Mesendoderm (in vitro differentiated cells): Measurements from ENCODE around the gene CRTC3.

Source experiments
- DNase-seq: peaks from one replicate; pipeline ENCODE4 v3.0.0; 2013
- H2AK5ac ChIP-seq: 2 replicates; pipeline ENCODE4 v1.6.1; 2013; ENCODE audit warnings: low read length, inconsistent platforms
- H2BK120ac ChIP-seq: 2 replicates; pipeline ENCODE4 v1.6.1; 2013; ENCODE audit warnings: low read depth, mild to moderate bottlenecking, low read length, moderate library complexity, mixed read lengths
- H2BK15ac ChIP-seq: replicated peaks from 2 replicates; pipeline ENCODE4 v1.6.1; 2013; ENCODE audit warnings: low read depth, mild to moderate bottlenecking, moderate library complexity
- H2BK5ac ChIP-seq: 2 replicates; pipeline ENCODE4 v1.6.1; 2013; ENCODE audit warnings: low read length, inconsistent platforms
- H3K18ac ChIP-seq: 2 replicates; pipeline ENCODE4 v1.6.1; 2013; ENCODE audit warnings: mild to moderate bottlenecking, low read length, mixed read lengths
- H3K23ac ChIP-seq: one replicate; pipeline ENCODE4 v1.6.1; 2013; ENCODE audit warnings: low read length
- H3K27ac ChIP-seq: 2 replicates; pipeline ENCODE4 v1.5.1; 2013; ENCODE audit warnings: low read depth, mild to moderate bottlenecking, inconsistent platforms, low read length, moderate library complexity
- H3K27me3 ChIP-seq: 2 replicates; pipeline ENCODE4 v1.6.1; 2013; ENCODE audit warnings: low read length, control low read depth, mild to moderate bottlenecking, inconsistent platforms; ENCODE audit not compliant: insufficient read depth, poor library complexity
- H3K36me3 ChIP-seq: 2 replicates; pipeline ENCODE4 v1.6.1; 2013; ENCODE audit warnings: low read length, inconsistent platforms; ENCODE audit not compliant: control insufficient read depth, insufficient read depth
- H3K4ac ChIP-seq: one replicate; pipeline ENCODE4 v1.6.1; 2013; ENCODE audit warnings: low read depth, mild to moderate bottlenecking, low read length, moderate library complexity
- H3K4me1 ChIP-seq: 2 replicates; pipeline ENCODE4 v1.6.1; 2013; ENCODE audit warnings: low read depth, low read length, inconsistent platforms; ENCODE audit not compliant: control insufficient read depth
- H3K4me2 ChIP-seq: 2 replicates; pipeline ENCODE4 v1.6.1; 2013; ENCODE audit warnings: low read length
- H3K4me3 ChIP-seq: 2 replicates; pipeline ENCODE4 v1.5.1; 2013; ENCODE audit warnings: mild to moderate bottlenecking, low read length
- H3K56ac ChIP-seq: one replicate; pipeline ENCODE4 v1.6.1; 2013; ENCODE audit warnings: low read length
- H3K79me1 ChIP-seq: 2 replicates; pipeline ENCODE4 v1.6.1; 2013; ENCODE audit warnings: low read length, inconsistent platforms
- H3K79me2 ChIP-seq: 2 replicates; pipeline ENCODE4 v1.6.1; 2013; ENCODE audit warnings: mild to moderate bottlenecking, low read length; ENCODE audit not compliant: control insufficient read depth, insufficient read depth
- H3K9ac ChIP-seq: 2 replicates; pipeline ENCODE4 v1.6.1; 2013; ENCODE audit warnings: low read length, inconsistent platforms
- H4K5ac ChIP-seq: one replicate; pipeline ENCODE4 v1.6.1; 2013; ENCODE audit warnings: low read length
- H4K8ac ChIP-seq: one replicate; pipeline ENCODE4 v1.6.1; 2013; ENCODE audit warnings: low read depth, mild to moderate bottlenecking, control low read depth, low read length, moderate library complexity
- WGBS: extraction: QIAGEN DNeasy Blood & Tissue Kit; methylation state at CpG from one replicate; pipeline ENCODE4 v1.1.7; 2013; ENCODE audit warnings: low lambda C conversion rate, missing lambda C conversion rate; ENCODE audit not compliant: insufficient coverage; ENCODE audit errors: extremely low coverage; 5-methylcytosine and 5-hydroxymethylcytosine counted together

The CRTC3 gene

GRCh38 chr15:90596943-90597342 lies 67.2 kb downstream of the CRTC3 start:
- no peaks in the 10 kb centered on the region for H3K79me2 ChIP-seq
- H2BK120ac ChIP-seq: no peak overlapping the region
- no peak overlapping the region for H2BK5ac ChIP-seq
- no peaks in the 10 kb centered on the region for H3K27me3 ChIP-seq
- no peaks in the 10 kb centered on the region for H3K36me3 ChIP-seq
- no peak overlapping the region for H3K9ac ChIP-seq
- H3K4ac ChIP-seq: no peak overlapping the region
- no peak overlapping the region for H4K5ac ChIP-seq
- no peak overlapping the region for H3K27ac ChIP-seq
- H3K79me1 ChIP-seq: no peaks in the 10 kb centered on the region
- DNase-seq: no peak
- no peak overlapping the region for H2BK15ac ChIP-seq
- H3K56ac ChIP-seq: no peak overlapping the region
- WGBS: no CpG with 5 or more reads among the region's 6 CpGs
- no peaks in the 10 kb centered on the region for H3K4me1 ChIP-seq
- no peak overlapping the region for H3K18ac ChIP-seq
- H3K4me3 ChIP-seq: no peak overlapping the region
- H2AK5ac ChIP-seq: no peak overlapping the region
- no peak overlapping the region for H3K4me2 ChIP-seq
- no peak overlapping the region for H4K8ac ChIP-seq
- no peak overlapping the region for H3K23ac ChIP-seq

GRCh38 chr15:90597577-90597976 lies 67.9 kb downstream of the CRTC3 start:
- Histone ChIP-seq H3K27me3 (no peaks in the 10 kb centered on the region), H3K36me3 (no peaks in the 10 kb centered on the region), H2BK120ac (no peak overlapping the region), H2BK5ac (no peak overlapping the region), H4K5ac (no peak overlapping the region), H3K4me1 (no peaks in the 10 kb centered on the region), H3K9ac (no peak overlapping the region), H2BK15ac (no peak overlapping the region), H3K4me3 (no peak overlapping the region), H3K79me1 (no peaks in the 10 kb centered on the region), H3K4ac (no peak overlapping the region), H4K8ac (no peak overlapping the region), H3K18ac (no peak overlapping the region), H3K56ac (no peak overlapping the region), H3K4me2 (no peak overlapping the region), H3K79me2 (no peaks in the 10 kb centered on the region), H3K23ac (no peak overlapping the region), H3K27ac (no peak overlapping the region), H2AK5ac (no peak overlapping the region)
- no peak for DNase-seq
- WGBS: no CpG with 5 or more reads among the region's 2 CpGs

GRCh38 chr15:90598031-90598577 lies 68.4 kb downstream of the CRTC3 start:
- peak overlapping the region; percentile 65 for H3K56ac ChIP-seq
- H3K27me3 ChIP-seq: no peaks in the 10 kb centered on the region
- peak; percentile 65 for DNase-seq
- H3K36me3 ChIP-seq: no peaks in the 10 kb centered on the region
- no peak overlapping the region for H2BK15ac ChIP-seq
- H3K4ac ChIP-seq: no peak overlapping the region
- H4K5ac ChIP-seq: no peak overlapping the region
- no peak overlapping the region for H2BK120ac ChIP-seq
- no peak overlapping the region for H3K23ac ChIP-seq
- no peak overlapping the region for H2BK5ac ChIP-seq
- H3K18ac ChIP-seq: no peak overlapping the region
- H3K79me2 ChIP-seq: no peaks in the 10 kb centered on the region
- no CpG with 5 or more reads among the region's 7 CpGs for WGBS
- no peak overlapping the region for H3K4me3 ChIP-seq
- no peak overlapping the region for H3K4me2 ChIP-seq
- H4K8ac ChIP-seq: no peak overlapping the region
- H3K79me1 ChIP-seq: no peaks in the 10 kb centered on the region
- no peak overlapping the region for H3K27ac ChIP-seq
- H3K9ac ChIP-seq: no peak overlapping the region
- H3K4me1 ChIP-seq: no peaks in the 10 kb centered on the region
- no peak overlapping the region for H2AK5ac ChIP-seq

- Histone ChIP-seq H3K4ac (no peak overlapping the region), H4K8ac (no peak overlapping the region), H3K4me2 (no peak overlapping the region), H3K79me2 (no peaks in the 10 kb centered on the region), H4K5ac (no peak overlapping the region), H2BK120ac (no peak overlapping the region), H2AK5ac (no peak overlapping the region), H2BK15ac (no peak overlapping the region), H3K18ac (no peak overlapping the region), H3K27me3 (no peaks in the 10 kb centered on the region), H3K79me1 (no peaks in the 10 kb centered on the region), H3K4me1 (no peaks in the 10 kb centered on the region), H3K23ac (no peak overlapping the region), H3K4me3 (no peak overlapping the region), H3K56ac (no peak overlapping the region), H2BK5ac (no peak overlapping the region), H3K27ac (no peak overlapping the region), H3K36me3 (no peaks in the 10 kb centered on the region), H3K9ac (no peak overlapping the region)
- DNase-seq: no peak
- WGBS: no CpG with 5 or more reads among the region's 10 CpGs
These were observed 69.0 kb downstream of the CRTC3 start for GRCh38 chr15:90598679-90599078.

DNA sequence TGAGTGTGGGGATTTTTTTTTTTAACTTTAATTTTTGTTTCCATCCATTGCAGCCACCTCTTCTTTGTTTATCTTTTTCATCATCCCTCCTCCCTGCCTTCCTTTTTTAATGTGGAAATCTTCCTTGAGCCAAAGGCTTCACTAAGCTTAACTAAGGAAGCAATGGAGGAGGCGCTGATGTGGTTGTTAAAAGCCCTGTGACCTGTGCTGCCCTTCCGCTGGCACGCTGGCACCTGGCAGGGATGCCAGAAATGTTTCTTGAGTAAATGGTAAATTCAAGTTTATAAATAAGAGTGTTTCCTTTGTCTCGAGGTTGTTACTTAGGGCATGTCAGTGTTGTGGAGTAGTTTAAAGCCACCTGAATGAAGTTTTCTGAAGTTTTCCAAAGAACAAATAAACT lies 69.4 kb downstream of the CRTC3 start:
- no CpG with 5 or more reads among the region's 4 CpGs for WGBS
- Histone ChIP-seq H4K5ac (no peak overlapping the region), H3K79me2 (no peaks in the 10 kb centered on the region), H3K56ac (no peak overlapping the region), H3K4me1 (no peaks in the 10 kb centered on the region), H3K4ac (no peak overlapping the region), H3K23ac (no peak overlapping the region), H2BK15ac (no peak overlapping the region), H3K4me3 (no peak overlapping the region), H3K79me1 (no peaks in the 10 kb centered on the region), H2BK120ac (no peak overlapping the region), H3K18ac (no peak overlapping the region), H3K9ac (no peak overlapping the region), H3K27me3 (no peaks in the 10 kb centered on the region), H4K8ac (no peak overlapping the region), H2AK5ac (no peak overlapping the region), H2BK5ac (no peak overlapping the region), H3K4me2 (no peak overlapping the region), H3K36me3 (no peaks in the 10 kb centered on the region), H3K27ac (no peak overlapping the region)
- DNase-seq: no peak

- H2BK120ac ChIP-seq: no peak overlapping the region
- no peak overlapping the region for H2BK5ac ChIP-seq
- H3K9ac ChIP-seq: no peak overlapping the region
- H3K18ac ChIP-seq: no peak overlapping the region
- no peak overlapping the region for H3K23ac ChIP-seq
- H2AK5ac ChIP-seq: no peak overlapping the region
- H3K4ac ChIP-seq: no peak overlapping the region
- no peak overlapping the region for H4K8ac ChIP-seq
- H3K4me3 ChIP-seq: no peak overlapping the region
- no peak overlapping the region for H3K27ac ChIP-seq
- H3K79me2 ChIP-seq: no peaks in the 10 kb centered on the region
- H3K56ac ChIP-seq: no peak overlapping the region
- no peaks in the 10 kb centered on the region for H3K79me1 ChIP-seq
- no peak overlapping the region for H3K4me2 ChIP-seq
- DNase-seq: no peak
- no CpG with 5 or more reads among the region's 6 CpGs for WGBS
- H2BK15ac ChIP-seq: no peak overlapping the region
- no peaks in the 10 kb centered on the region for H3K27me3 ChIP-seq
- H3K36me3 ChIP-seq: no peaks in the 10 kb centered on the region
- H4K5ac ChIP-seq: no peak overlapping the region
- no peaks in the 10 kb centered on the region for H3K4me1 ChIP-seq
These were observed 69.9 kb downstream of the CRTC3 start for GRCh38 chr15:90599644-90600043.
